MG63 (cell line): ENCODE data around the gene STEAP4. TPM values are rescaled to one million over a fixed set of nuclear protein-coding genes. Genes with fewer than 3 reads are reported as not detected.
"Not testable (repeated sequence)": the region's sequence is repeated elsewhere in the genome, so short reads cannot be mapped to it uniquely, and the experiment has no call there.

Experiments used
- DNase-seq: peaks from one replicate; pipeline ENCODE4 v3.0.0-alpha.2; 2020
- H3K27me3 ChIP-seq: fragments of 250-450 bp; sonication (Bioruptor Pico); 2 replicates; pipeline ENCODE4 v1.5.1; 2020; ENCODE audit warnings: mild to moderate bottlenecking, moderate library complexity
- H3K36me3 ChIP-seq: fragments of 250-450 bp; sonication (Bioruptor Pico); 2 replicates; pipeline ENCODE4 v1.5.1; 2020; ENCODE audit warnings: mild to moderate bottlenecking, moderate library complexity
- H3K4me3 ChIP-seq: fragments of 250-450 bp; sonication (Bioruptor Pico); 2 replicates; pipeline ENCODE4 v1.5.1; 2020; ENCODE audit warnings: mild to moderate bottlenecking, moderate library complexity
- H3K9me3 ChIP-seq: fragments of 250-450 bp; sonication (Bioruptor Pico); 2 replicates; pipeline ENCODE4 v1.5.1; 2020; ENCODE audit warnings: mild to moderate bottlenecking, moderate library complexity
- total RNA-seq: library from RNA; depleted of rRNA; stranded (reverse); fragments of >200 nt; shearing (Covaris generic); gene quantifications from 2 replicates; pipeline ENCODE4 v1.2.3, GENCODE V29; 2014; ENCODE audit warnings: low replicate concordance

Gene STEAP4
- total RNA-seq, 1 experiment from 2014 or later = not detected

DNA sequence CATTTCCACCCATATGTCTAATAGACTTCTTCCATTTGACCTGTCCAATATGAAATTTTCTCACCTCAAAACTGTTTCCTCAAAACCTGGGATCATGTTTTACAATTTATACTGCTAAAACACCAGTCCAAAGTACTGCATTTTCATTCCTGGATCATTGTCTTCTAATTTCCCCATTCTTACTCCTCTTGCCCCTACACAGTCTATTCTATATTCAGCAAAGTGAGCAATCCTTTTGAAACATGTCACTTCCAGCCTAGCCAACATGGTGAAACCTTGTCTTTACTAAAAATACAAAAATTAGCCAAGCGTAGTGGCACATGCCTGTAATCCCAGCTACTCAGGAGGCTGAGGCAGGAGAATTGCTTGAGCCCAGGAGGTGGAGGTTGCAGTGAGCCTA lies 48.4 kb downstream of the STEAP4 start:
- H3K27me3 ChIP-seq, H3K4me3 ChIP-seq, H3K36me3 ChIP-seq, H3K9me3 ChIP-seq, DNase-seq: not testable (repeated sequence)

DNA sequence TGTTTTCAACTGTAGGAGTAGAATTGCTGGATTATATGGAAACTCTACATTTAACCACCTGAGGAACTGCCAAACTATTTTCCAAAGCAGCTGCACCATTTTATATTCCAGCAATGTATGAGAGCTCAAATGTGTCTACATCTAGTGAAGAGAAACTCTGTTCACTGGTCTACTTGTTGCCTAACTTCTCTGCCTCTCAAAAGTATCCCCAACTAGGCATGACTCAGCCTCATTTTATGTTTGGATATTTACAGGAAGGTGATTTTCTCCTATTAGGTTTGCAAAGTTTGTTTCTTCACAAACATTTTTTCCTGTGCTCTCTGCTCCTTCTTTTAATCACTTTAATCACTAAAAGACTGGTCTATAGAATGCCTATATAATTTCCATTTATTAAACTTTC lies 49.8 kb downstream of the STEAP4 start:
- no peaks in the 10 kb centered on the region for H3K27me3 ChIP-seq
- 0 out of 2 replicates have a peak, but pooled peaks cover 2% of the 10 kb centered on the region for H3K9me3 ChIP-seq
- no peaks in the 10 kb centered on the region for H3K36me3 ChIP-seq
- DNase-seq = no peak
- H3K4me3 ChIP-seq = no peak overlapping the region

DNA sequence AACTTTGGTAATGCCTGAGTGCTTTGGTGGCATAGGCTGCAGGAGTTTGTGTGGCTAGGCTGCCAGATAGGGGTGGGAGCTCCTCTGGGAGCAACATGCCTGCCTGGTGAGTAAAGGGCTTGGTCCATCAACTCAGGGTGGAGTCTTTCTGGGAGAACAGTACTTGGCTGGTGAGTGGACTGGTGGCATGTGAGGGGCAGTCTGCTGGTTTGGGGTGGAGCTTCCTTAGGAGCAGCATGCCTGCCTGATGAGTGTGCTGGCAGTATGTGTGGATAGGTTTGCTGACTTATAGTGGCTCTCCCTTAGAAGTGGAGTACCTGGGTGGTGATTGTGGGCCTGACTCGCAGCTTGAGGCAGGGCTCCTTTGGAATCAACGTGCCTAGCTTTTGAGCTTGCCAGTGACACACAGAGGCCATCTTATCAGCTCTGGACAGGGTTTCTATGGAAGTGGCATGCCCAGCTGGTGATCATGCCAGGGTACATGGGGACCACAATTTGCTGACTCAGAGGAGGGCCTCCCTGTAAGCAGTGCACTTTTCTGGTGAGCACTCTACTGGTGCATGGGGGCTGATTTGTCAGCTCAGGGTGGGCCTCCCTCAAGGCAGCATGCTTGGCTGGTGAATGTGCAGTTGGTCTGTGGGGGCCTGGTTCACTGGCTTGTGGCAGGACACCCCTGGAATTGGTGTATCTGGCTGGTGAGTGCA lies 51.8 kb downstream of the STEAP4 start:
- Histone ChIP-seq H3K4me3 (no peak overlapping the region), H3K9me3 (0 out of 2 replicates have a peak, but pooled peaks cover 2% of the 10 kb centered on the region), H3K27me3 (no peaks in the 10 kb centered on the region), H3K36me3 (no peaks in the 10 kb centered on the region)
- DNase-seq = peak; percentile 75

DNA sequence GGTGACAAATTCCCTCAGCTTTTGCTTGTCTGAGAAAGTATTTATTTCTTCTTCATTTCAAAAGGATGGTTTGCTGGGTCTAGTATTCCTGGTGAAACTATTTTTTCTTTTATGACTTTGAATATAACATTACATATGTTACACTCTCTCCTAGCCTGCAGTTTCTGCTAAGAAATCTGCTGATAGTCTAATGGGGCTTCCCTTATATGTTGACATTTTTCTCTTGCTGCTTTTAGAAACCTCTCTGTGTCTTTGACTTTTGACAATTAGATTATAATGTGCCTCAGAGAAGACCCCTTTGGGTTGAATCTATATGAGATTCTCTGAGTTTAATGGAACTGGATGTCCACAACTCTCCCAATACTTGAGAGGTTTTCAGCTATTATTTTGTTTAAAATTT lies 53.1 kb downstream of the STEAP4 start:
- H3K36me3 ChIP-seq = no peaks in the 10 kb centered on the region
- no peak overlapping the region for H3K4me3 ChIP-seq
- 0 out of 2 replicates have a peak, but pooled peaks cover 2% of the 10 kb centered on the region for H3K9me3 ChIP-seq
- H3K27me3 ChIP-seq = no peaks in the 10 kb centered on the region
- no peak for DNase-seq

DNA sequence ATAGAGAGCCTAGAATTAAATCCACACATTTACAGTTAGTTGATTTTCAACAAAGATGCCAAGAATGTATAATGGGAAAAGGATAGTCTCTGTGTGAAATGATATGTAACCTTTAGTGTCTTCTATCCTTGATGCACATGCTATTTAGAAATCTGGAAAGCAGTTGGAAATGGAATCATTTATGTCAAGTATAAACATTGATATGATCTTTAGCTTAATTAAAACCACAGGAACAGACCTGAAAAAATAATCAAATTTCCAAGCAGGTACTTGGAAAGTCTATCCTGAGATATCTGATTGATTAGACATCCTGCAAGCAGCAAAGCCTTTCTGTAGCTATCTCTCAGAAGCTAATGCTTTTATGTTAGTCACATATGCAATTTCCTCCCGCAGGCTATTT lies 62.4 kb downstream of the STEAP4 start:
- no peak overlapping the region for H3K4me3 ChIP-seq
- no peak for DNase-seq
- no peaks in the 10 kb centered on the region for H3K27me3 ChIP-seq
- no peaks in the 10 kb centered on the region for H3K9me3 ChIP-seq
- no peaks in the 10 kb centered on the region for H3K36me3 ChIP-seq

DNA sequence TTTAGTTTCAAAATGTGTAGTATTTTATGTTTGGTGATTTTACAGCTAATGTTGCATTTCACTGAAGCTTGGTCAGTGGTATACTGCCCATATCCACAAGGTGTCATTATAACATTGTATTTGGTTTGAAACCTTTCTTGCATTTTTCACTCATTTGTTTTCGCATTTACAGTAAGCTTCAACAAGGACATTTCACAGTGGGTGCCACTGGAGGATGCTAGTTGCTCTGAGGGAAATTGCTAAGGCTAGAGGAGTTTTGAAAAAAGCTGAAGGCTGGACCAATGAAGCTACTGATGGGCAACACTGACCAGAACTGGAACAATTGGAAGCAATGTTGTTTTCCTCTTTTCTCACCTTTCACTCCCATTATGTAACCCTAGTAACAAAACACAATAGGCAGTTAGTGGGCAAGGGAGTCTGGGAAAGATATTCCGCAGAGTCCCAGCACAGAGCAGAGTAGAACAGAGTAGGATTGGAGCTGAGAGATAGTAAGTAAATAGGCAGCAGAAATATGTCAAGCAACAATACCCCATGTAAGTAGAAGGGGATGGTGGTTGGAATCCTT lies 63.3 kb downstream of the STEAP4 start:
- no peaks in the 10 kb centered on the region for H3K9me3 ChIP-seq
- no peaks in the 10 kb centered on the region for H3K27me3 ChIP-seq
- no peaks in the 10 kb centered on the region for H3K36me3 ChIP-seq
- H3K4me3 ChIP-seq = no peak overlapping the region
- no peak for DNase-seq

DNA sequence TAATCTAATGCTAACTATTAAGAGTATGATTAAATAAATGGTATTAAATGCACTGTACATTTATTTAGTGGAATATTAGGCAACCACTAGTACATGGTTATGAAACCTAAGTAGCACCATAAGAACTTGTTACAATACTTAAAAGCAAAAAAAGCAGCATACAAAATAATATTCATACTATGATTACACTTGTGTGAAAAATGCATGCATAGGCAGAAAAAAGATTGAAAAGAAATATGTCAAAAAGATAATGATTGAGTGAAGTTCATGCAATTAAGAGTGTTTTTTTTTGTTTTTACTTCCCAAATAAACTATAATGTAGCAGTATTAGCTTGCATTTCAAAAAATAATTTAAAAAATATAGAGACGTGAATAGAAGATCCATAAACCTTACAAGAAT lies 66.8 kb downstream of the STEAP4 start:
- Histone ChIP-seq H3K27me3 (no peaks in the 10 kb centered on the region), H3K36me3 (no peaks in the 10 kb centered on the region)

DNA sequence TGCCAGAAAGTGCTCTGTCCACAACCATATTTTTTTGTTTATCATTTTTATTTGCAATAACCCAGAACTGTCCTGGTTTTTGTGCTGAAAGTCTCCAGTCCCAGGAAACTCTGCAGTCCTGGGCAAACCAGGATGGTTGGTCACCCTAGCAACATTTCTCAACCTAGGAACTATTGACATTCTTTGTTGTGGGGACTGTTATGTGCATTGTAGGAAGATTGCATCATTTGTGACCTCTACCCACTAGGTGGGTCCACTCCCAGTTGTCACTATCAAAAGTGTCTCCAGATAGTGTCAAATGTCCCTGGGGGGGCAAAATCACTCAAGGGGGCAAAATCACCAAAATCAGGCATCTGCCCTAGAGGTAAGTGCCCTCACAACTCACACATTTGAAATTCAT lies 72.9 kb downstream of the STEAP4 start:
- Histone ChIP-seq H3K36me3 (no peaks in the 10 kb centered on the region), H3K27me3 (no peaks in the 10 kb centered on the region), H3K9me3 (peaks cover under 1% of the 10 kb centered on the region; the same call in 1 of the 2 replicates), H3K4me3 (no peak overlapping the region)
- DNase-seq = no peak

More for the DNA sequence above, 66.8 kb downstream of the STEAP4 start:
- Histone ChIP-seq H3K9me3 (no peaks in the 10 kb centered on the region), H3K4me3 (no peak overlapping the region)
- DNase-seq = no peak

DNA sequence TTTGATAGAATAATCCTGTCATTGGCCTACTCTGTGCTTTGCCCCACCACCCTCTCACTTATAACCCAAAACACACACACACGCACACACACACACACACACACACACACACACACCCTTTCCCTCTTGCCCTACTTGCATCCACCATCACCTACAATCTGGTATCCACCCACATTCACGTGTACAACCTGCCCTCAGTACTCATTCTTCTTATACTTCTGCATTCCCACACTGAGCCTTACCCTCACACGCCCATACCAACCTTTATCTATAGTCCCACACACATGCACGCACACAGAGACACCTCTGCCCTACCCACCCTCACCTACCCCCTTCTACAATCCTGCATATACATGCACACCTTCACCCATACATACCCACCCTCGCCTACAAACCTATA lies 76.0 kb downstream of the STEAP4 start:
- Histone ChIP-seq H3K4me3 (no peak overlapping the region), H3K36me3 (no peaks in the 10 kb centered on the region), H3K27me3 (no peaks in the 10 kb centered on the region), H3K9me3 (peaks cover 3% of the 10 kb centered on the region; the same call in 1 of the 2 replicates)
- no peak for DNase-seq

DNA sequence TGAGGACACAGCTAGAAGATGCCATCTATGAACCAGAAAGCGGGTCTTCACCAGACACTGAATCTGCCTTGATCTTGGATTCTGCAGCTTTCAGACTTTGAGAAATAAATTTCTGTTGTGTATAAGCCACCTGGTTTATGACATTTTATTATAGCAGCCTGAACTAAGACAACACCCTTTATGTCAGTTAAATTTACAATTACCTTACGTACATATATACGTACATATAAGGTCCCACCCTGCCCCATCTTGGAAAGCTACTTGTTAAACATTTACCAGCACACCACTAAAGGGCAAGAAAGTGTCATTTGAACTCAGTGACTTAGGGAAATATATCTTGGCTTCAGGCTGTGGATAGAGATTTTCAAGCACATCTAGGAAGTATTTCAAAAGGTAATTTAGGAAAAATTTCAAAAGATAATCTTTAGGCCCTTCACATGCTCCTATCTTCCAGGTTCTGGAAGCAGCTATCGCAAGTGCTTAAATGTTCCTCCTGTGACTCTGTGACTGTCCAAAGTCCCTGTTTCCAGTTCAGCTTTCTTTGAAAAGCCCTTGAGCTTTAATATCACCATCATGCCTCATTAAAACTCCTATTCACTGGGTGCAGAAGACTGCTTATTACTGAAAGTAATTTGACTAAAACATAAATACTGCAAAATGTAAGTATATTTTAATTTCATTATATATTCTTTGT lies 77.2 kb downstream of the STEAP4 start:
- Histone ChIP-seq H3K27me3 (no peaks in the 10 kb centered on the region), H3K9me3 (peaks cover 3% of the 10 kb centered on the region; the same call in 1 of the 2 replicates), H3K36me3 (no peaks in the 10 kb centered on the region), H3K4me3 (no peak overlapping the region)
- no peak for DNase-seq

DNA sequence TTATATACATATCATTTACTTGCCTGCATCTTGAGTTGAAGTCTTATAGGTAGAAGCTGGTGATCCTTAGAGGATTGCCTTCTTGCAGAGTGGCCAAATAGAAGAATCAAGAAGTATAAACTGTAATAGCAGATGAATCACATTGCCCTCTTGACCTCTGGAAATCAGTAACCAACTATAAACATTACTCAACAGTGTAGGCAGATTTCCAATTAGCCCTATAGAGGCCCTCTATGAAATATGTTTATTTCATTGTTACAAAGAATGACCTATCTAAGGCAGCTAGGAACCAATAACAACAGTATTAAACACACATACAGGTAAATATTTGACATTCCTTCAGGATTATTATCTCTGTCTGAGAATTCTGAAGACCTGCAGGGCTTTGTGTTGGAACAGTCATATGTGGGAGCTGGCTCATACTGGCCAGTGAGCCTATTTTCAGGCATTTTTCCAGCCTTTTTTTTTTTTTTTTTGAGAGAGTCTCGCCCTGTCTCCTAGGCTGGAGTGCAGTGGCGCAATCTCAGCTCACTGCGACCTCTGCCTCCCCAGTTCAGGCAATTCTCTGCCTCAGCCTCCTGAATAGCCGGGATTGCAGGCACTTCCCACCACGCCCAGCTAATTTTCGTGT lies 79.7 kb downstream of the STEAP4 start:
- Histone ChIP-seq H3K9me3 (peaks cover 3% of the 10 kb centered on the region; the same call in 1 of the 2 replicates), H3K4me3 (no peak overlapping the region), H3K36me3 (no peaks in the 10 kb centered on the region), H3K27me3 (no peaks in the 10 kb centered on the region)
- DNase-seq = peak; percentile 77

DNA sequence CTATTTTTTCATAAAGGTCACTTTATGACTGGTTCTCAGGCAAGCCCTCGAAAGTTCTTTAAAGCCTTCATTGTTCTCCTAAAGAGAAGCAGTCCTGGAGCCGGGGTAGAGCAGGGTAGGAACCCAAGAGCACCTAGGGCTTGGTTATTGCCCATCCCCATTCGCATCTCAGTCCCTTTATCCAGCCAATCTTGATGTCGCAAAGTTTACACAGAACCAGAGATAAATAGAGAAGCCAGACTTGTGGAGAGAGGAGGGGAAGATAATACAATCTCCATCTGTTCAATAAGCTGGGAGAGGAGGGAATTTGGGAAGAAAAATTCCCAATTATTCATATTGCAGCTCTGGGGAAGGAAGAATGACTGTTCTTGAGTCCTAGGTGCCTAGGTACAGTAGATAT lies 80.5 kb downstream of the STEAP4 start:
- Histone ChIP-seq H3K36me3 (no peaks in the 10 kb centered on the region), H3K27me3 (no peaks in the 10 kb centered on the region), H3K9me3 (peaks cover 3% of the 10 kb centered on the region; the same call in 1 of the 2 replicates), H3K4me3 (no peak overlapping the region)
- DNase-seq = no peak

DNA sequence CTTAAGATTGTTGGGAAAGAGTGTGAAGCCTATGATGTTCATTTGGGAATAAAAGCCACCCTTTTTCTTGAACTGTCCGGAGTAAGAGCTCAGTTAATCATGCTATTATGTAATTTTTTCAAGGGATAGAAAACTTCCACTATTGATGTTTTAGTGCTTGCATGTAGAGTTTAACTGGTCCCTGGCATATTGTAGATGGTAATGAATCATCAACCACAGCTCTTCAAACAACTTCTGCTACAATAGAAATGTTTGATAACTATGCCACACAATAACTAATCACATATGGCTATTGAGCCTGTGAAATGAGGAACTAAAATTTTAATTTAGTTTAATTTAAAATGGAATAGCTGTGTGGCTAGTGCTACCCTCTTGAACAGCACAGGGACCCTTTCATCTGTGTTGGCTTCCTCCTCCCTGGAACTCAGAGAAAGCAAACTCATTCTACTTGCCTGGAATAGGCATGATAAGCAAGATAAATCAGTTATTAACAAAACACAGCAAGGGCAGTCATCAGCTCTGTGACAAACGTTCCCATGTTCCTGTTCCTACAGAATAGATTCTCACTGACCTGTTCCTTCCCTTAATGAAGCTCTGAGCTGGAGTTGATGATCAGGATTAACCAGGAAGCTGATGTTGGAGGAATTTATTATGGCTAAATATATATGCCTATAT lies 82.0 kb downstream of the STEAP4 start:
- no peak for DNase-seq
- Histone ChIP-seq H3K9me3 (peaks cover 3% of the 10 kb centered on the region; the same call in 1 of the 2 replicates), H3K27me3 (no peaks in the 10 kb centered on the region), H3K4me3 (no peak overlapping the region), H3K36me3 (no peaks in the 10 kb centered on the region)

DNA sequence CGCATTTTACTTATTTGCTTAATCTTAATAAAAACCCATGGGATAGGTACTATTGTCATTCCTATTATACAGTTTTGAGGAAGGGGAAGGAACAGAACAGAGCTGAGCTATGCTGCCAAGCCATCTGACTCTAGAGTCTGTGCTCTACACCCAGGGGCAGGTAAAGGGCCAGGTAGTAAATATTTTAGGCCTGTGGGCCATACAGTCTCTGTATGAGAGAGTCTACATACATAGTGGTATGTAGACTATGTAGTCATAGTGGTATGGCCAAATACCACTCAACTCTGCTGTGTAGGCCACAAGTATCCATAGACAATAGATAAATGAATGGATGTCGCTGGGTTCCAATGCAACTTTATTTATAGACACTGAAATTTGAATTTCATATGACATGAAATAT lies 83.4 kb downstream of the STEAP4 start:
- H3K4me3 ChIP-seq = no peak overlapping the region
- H3K9me3 ChIP-seq = no peaks in the 10 kb centered on the region
- no peak for DNase-seq
- H3K36me3 ChIP-seq = no peaks in the 10 kb centered on the region
- no peaks in the 10 kb centered on the region for H3K27me3 ChIP-seq
